ENCODE data around the gene ITGA3. TPM values are rescaled to one million over a fixed set of nuclear protein-coding genes. Genes with fewer than 3 reads are reported as not detected.

ITGA3 gene
- 10 to 100 TPM in 1 of 3 donors, 1 to 10 TPM in 2; 9.2 to 10.2 (median 9.4) TPM for total RNA-seq

GRCh38 chr17:50055426-50056216, at the start of gene ITGA3:
ITGA3 (plus strand) TSS chr17:50056110; CDS start chr17:50056440, 330 bp downstream.
- Mint-ChIP-seq H3K27me3 (ENCODE audit: low read depth) (no peaks in the 10 kb centered on the region), H3K4me3 (peak within 1 kb of the TSS; percentile 88), H3K4me1 (ENCODE audit: low read depth) (peaks cover 26% of the 10 kb centered on the region), H3K9me3 (no peaks in the 10 kb centered on the region), H3K36me3 (ENCODE audit: insufficient read depth) (no peaks in the 10 kb centered on the region)
- ATAC-seq (peak; percentile 65 to 69), DNase-seq (peak; percentile 58)

GRCh38 chr17:50009282-50009681, 46.6 kb upstream of the ITGA3 start:
- no peaks in the 10 kb centered on the region for H3K4me1 Mint-ChIP-seq (ENCODE audit: low read depth)
- H3K27me3 Mint-ChIP-seq (ENCODE audit: low read depth) = peaks cover 52% of the 10 kb centered on the region
- H3K4me3 Mint-ChIP-seq = no peak overlapping the region
- no peak for DNase-seq
- no peak for ATAC-seq
- peaks cover 21% of the 10 kb centered on the region for H3K9me3 Mint-ChIP-seq
- no peaks in the 10 kb centered on the region for H3K36me3 Mint-ChIP-seq (ENCODE audit: insufficient read depth)

GRCh38 chr17:50013079-50013478, 42.8 kb upstream of the ITGA3 start:
- no peak overlapping the region for H3K4me3 Mint-ChIP-seq
- no peaks in the 10 kb centered on the region for H3K4me1 Mint-ChIP-seq (ENCODE audit: low read depth)
- H3K27me3 Mint-ChIP-seq (ENCODE audit: low read depth) = peaks cover 40% of the 10 kb centered on the region
- H3K36me3 Mint-ChIP-seq (ENCODE audit: insufficient read depth) = no peaks in the 10 kb centered on the region
- ATAC-seq (no peak), DNase-seq (no peak)
- H3K9me3 Mint-ChIP-seq = peaks cover 29% of the 10 kb centered on the region

GRCh38 chr17:50014471-50015088, 41.3 kb upstream of the ITGA3 start:
- no peak for ATAC-seq
- no peaks in the 10 kb centered on the region for H3K4me1 Mint-ChIP-seq (ENCODE audit: low read depth)
- peaks cover 39% of the 10 kb centered on the region for H3K27me3 Mint-ChIP-seq (ENCODE audit: low read depth)
- no peak for DNase-seq
- H3K4me3 Mint-ChIP-seq = no peak overlapping the region
- no peaks in the 10 kb centered on the region for H3K36me3 Mint-ChIP-seq (ENCODE audit: insufficient read depth)
- H3K9me3 Mint-ChIP-seq = peaks cover 22% of the 10 kb centered on the region

- ATAC-seq (no peak), DNase-seq (no peak)
- H3K4me3 Mint-ChIP-seq = no peak overlapping the region
- H3K27me3 Mint-ChIP-seq (ENCODE audit: low read depth) = peaks cover 35% of the 10 kb centered on the region
- no peaks in the 10 kb centered on the region for H3K36me3 Mint-ChIP-seq (ENCODE audit: insufficient read depth)
- H3K4me1 Mint-ChIP-seq (ENCODE audit: low read depth) = no peaks in the 10 kb centered on the region
- H3K9me3 Mint-ChIP-seq = peaks cover 22% of the 10 kb centered on the region
These were observed 40.8 kb upstream of the ITGA3 start for GRCh38 chr17:50015146-50015545.

- Mint-ChIP-seq H3K4me1 (ENCODE audit: low read depth) (no peaks in the 10 kb centered on the region), H3K36me3 (ENCODE audit: insufficient read depth) (no peaks in the 10 kb centered on the region), H3K27me3 (ENCODE audit: low read depth) (peaks cover 22% of the 10 kb centered on the region), H3K9me3 (peaks cover 11% of the 10 kb centered on the region), H3K4me3 (no peak overlapping the region)
- no peak for ATAC-seq
- DNase-seq = no peak
These were observed 37.0 kb upstream of the ITGA3 start for GRCh38 chr17:50018909-50019308.

- no peaks in the 10 kb centered on the region for H3K4me1 Mint-ChIP-seq (ENCODE audit: low read depth)
- H3K4me3 Mint-ChIP-seq = no peak overlapping the region
- DNase-seq (no peak), ATAC-seq (no peak)
- H3K27me3 Mint-ChIP-seq (ENCODE audit: low read depth) = peaks cover 21% of the 10 kb centered on the region
- no peaks in the 10 kb centered on the region for H3K36me3 Mint-ChIP-seq (ENCODE audit: insufficient read depth)
- H3K9me3 Mint-ChIP-seq = no peaks in the 10 kb centered on the region
These were observed 34.9 kb upstream of the ITGA3 start for GRCh38 chr17:50020841-50021599.

- no peaks in the 10 kb centered on the region for H3K9me3 Mint-ChIP-seq
- no peak for ATAC-seq
- no peak for DNase-seq
- H3K4me3 Mint-ChIP-seq = no peak overlapping the region
- H3K4me1 Mint-ChIP-seq (ENCODE audit: low read depth) = peaks cover under 1% of the 10 kb centered on the region
- no peaks in the 10 kb centered on the region for H3K36me3 Mint-ChIP-seq (ENCODE audit: insufficient read depth)
- peaks cover 25% of the 10 kb centered on the region for H3K27me3 Mint-ChIP-seq (ENCODE audit: low read depth)
These were observed 34.1 kb upstream of the ITGA3 start for GRCh38 chr17:50021681-50022370.

GRCh38 chr17:50022463-50023130, 33.3 kb upstream of the ITGA3 start:
- Mint-ChIP-seq H3K4me1 (ENCODE audit: low read depth) (peaks cover 6% of the 10 kb centered on the region), H3K4me3 (no peak overlapping the region), H3K27me3 (ENCODE audit: low read depth) (peaks cover 29% of the 10 kb centered on the region), H3K9me3 (no peaks in the 10 kb centered on the region), H3K36me3 (ENCODE audit: insufficient read depth) (no peaks in the 10 kb centered on the region)
- DNase-seq (no peak), ATAC-seq (no peak)

- ATAC-seq = no peak
- Mint-ChIP-seq H3K4me1 (ENCODE audit: low read depth) (peaks cover 8% of the 10 kb centered on the region), H3K36me3 (ENCODE audit: insufficient read depth) (no peaks in the 10 kb centered on the region), H3K9me3 (no peaks in the 10 kb centered on the region), H3K4me3 (no peak overlapping the region), H3K27me3 (ENCODE audit: low read depth) (peaks cover 38% of the 10 kb centered on the region)
- DNase-seq = no peak
These were observed 32.4 kb upstream of the ITGA3 start for GRCh38 chr17:50023520-50023919.

GRCh38 chr17:50024808-50025207, 31.1 kb upstream of the ITGA3 start:
- H3K36me3 Mint-ChIP-seq (ENCODE audit: insufficient read depth) = no peaks in the 10 kb centered on the region
- H3K4me1 Mint-ChIP-seq (ENCODE audit: low read depth) = peaks cover 8% of the 10 kb centered on the region
- ATAC-seq (no peak), DNase-seq (no peak)
- no peak overlapping the region for H3K4me3 Mint-ChIP-seq
- H3K9me3 Mint-ChIP-seq = no peaks in the 10 kb centered on the region
- H3K27me3 Mint-ChIP-seq (ENCODE audit: low read depth) = peaks cover 39% of the 10 kb centered on the region

GRCh38 chr17:50026046-50026675, 29.7 kb upstream of the ITGA3 start:
- H3K27me3 Mint-ChIP-seq (ENCODE audit: low read depth) = peaks cover 37% of the 10 kb centered on the region
- H3K4me3 Mint-ChIP-seq = no peak overlapping the region
- no peaks in the 10 kb centered on the region for H3K9me3 Mint-ChIP-seq
- DNase-seq (no peak), ATAC-seq (no peak)
- H3K4me1 Mint-ChIP-seq (ENCODE audit: low read depth) = peaks cover 8% of the 10 kb centered on the region
- H3K36me3 Mint-ChIP-seq (ENCODE audit: insufficient read depth) = no peaks in the 10 kb centered on the region

- peak; percentile 81 for DNase-seq
- H3K9me3 Mint-ChIP-seq = no peaks in the 10 kb centered on the region
- no peak overlapping the region for H3K4me3 Mint-ChIP-seq
- peaks cover 8% of the 10 kb centered on the region for H3K4me1 Mint-ChIP-seq (ENCODE audit: low read depth)
- ATAC-seq = peak; percentile 78 to 84
- peaks cover 30% of the 10 kb centered on the region for H3K27me3 Mint-ChIP-seq (ENCODE audit: low read depth)
- no peaks in the 10 kb centered on the region for H3K36me3 Mint-ChIP-seq (ENCODE audit: insufficient read depth)
These were observed 29.1 kb upstream of the ITGA3 start for GRCh38 chr17:50026837-50027171.

All from activated T-cell treated with anti-CD3 and anti-CD28 coated beads, Interleukin-2, amount 50 U/mL, for 4 hours (primary cell).